ENCODE measurements around the gene CCNE1.

DNA sequence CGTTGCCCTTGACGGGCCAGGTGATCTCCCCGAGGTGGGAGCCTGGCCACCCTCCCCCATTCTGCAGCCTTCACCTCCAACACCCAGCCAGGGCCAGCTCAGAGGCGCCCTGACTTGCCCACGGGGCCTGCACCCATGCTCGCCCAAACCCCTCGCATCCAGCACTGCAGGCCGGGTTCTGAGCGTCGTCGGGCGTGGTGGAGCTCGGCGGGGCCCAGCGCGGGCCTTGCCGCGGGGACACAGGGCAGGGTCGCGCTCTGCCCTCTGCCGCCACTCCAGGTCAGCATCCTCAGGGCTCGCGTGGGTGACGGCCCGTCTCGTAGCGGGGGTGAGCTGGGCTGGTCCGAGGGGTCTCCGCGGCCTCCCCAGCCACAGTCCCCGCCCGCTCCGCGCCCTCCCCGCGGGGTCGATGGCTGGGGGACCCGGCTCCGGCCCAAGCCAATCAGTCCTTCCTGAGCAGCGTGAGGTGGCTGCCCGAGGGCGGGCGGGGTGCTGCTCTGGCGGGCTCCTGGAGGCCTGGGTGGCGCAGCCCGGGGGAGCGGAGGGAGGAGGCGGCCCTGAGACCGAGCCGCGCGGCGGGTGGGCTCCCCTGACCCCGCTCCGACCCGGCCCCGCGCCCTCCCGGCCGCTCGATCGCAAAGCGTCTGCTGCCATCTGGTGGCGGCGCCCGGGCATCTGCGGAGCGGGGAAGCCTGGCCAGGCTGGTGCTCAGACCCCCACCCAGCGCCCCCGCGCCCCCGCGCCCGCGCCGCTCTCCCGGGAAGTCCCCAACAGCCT, 61.4 kb downstream of the CCNE1 start:
- TF ChIP-seq, protein P1, sequence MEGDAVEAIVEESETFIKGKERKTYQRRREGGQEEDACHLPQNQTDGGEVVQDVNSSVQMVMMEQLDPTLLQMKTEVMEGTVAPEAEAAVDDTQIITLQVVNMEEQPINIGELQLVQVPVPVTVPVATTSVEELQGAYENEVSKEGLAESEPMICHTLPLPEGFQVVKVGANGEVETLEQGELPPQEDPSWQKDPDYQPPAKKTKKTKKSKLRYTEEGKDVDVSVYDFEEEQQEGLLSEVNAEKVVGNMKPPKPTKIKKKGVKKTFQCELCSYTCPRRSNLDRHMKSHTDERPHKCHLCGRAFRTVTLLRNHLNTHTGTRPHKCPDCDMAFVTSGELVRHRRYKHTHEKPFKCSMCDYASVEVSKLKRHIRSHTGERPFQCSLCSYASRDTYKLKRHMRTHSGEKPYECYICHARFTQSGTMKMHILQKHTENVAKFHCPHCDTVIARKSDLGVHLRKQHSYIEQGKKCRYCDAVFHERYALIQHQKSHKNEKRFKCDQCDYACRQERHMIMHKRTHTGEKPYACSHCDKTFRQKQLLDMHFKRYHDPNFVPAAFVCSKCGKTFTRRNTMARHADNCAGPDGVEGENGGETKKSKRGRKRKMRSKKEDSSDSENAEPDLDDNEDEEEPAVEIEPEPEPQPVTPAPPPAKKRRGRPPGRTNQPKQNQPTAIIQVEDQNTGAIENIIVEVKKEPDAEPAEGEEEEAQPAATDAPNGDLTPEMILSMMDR (IDR thresholded peaks at IDR 0.05 in 4 of 5, conservative IDR thresholded peaks at IDR 0.05 in 1 of 5), result peak; percentile 75 to 96 (median 91)
- TF ChIP-seq POLR2A (IDR thresholded peaks at IDR 0.05), result no peak
